HepG2 (cell line): ENCODE data around the gene CAMTA2. TPM values are rescaled to one million over a fixed set of nuclear protein-coding genes. Genes with fewer than 3 reads are reported as not detected.

Source experiments
- DNMT1 ChIP-seq: sonication (generic); formaldehyde crosslinking; IDR thresholded peaks from 2 replicates; pipeline ENCODE4 v1.5.1; 2020; ENCODE audit warnings: mild to moderate bottlenecking, missing genetic modification reagents
- DZIP1 ChIP-seq: sonication (generic); formaldehyde crosslinking; IDR thresholded peaks from 2 replicates; pipeline ENCODE4 v1.5.0; 2020; ENCODE audit warnings: mild to moderate bottlenecking, missing genetic modification reagents
- FOXA3 ChIP-seq: IDR thresholded peaks from 2 replicates; pipeline ENCODE4 v1.6.1; 2016; ENCODE audit warnings: missing genetic modification reagents, missing compliant biosample characterization
- GPN1 ChIP-seq: sonication (generic); formaldehyde crosslinking; IDR thresholded peaks from 2 replicates; pipeline ENCODE4 v1.5.1; 2020; ENCODE audit warnings: missing genetic modification reagents, borderline replicate concordance
- HNF4A ChIP-seq: sonication (generic); formaldehyde crosslinking; IDR thresholded peaks from 2 replicates; pipeline ENCODE4 v1.4.0; 2020; ENCODE audit warnings: missing genetic modification reagents
- NKX3-1 ChIP-seq: sonication (generic); formaldehyde crosslinking; IDR thresholded peaks from 2 replicates; pipeline ENCODE4 v1.5.0; 2020; ENCODE audit warnings: missing genetic modification reagents
- POGK ChIP-seq: sonication (generic); formaldehyde crosslinking; conservative IDR thresholded peaks from 2 replicates; pipeline ENCODE4 v1.8.0; 2022; ENCODE audit warnings: mild to moderate bottlenecking, moderate library complexity, missing genetic modification reagents
- RAD51 ChIP-seq: fragments of 450-650 bp; IDR thresholded peaks from 2 replicates; pipeline ENCODE4 v1.6.1; 2016; ENCODE audit warnings: borderline replicate concordance
- RARG ChIP-seq: sonication (generic); formaldehyde crosslinking; IDR thresholded peaks from 2 replicates; pipeline ENCODE4 v1.4.0; 2020; ENCODE audit warnings: low read depth, mild to moderate bottlenecking, missing genetic modification reagents
- SALL1 ChIP-seq: sonication (generic); formaldehyde crosslinking; IDR thresholded peaks from 2 replicates; pipeline ENCODE4 v1.8.0; 2022; ENCODE audit warnings: mild to moderate bottlenecking, missing genetic modification reagents
- STAT6 ChIP-seq: sonication (generic); formaldehyde crosslinking; IDR thresholded peaks from 2 replicates; pipeline ENCODE4 v1.4.0; 2020; ENCODE audit warnings: missing genetic modification reagents, mild to moderate bottlenecking, borderline replicate concordance
- TBX2 ChIP-seq: sonication (generic); formaldehyde crosslinking; IDR thresholded peaks from 2 replicates; pipeline ENCODE4 v1.5.0; 2020; ENCODE audit warnings: missing genetic modification reagents, mild to moderate bottlenecking, borderline replicate concordance
- ZBTB21 ChIP-seq: sonication (generic); formaldehyde crosslinking; IDR thresholded peaks from 2 replicates; pipeline ENCODE4 v1.4.0; 2020; ENCODE audit warnings: missing genetic modification reagents
- ZFX ChIP-seq: sonication (generic); formaldehyde crosslinking; IDR thresholded peaks from 2 replicates; pipeline ENCODE4 v1.4.0; 2020; ENCODE audit warnings: mild to moderate bottlenecking, low read depth, missing genetic modification reagents, moderate library complexity
- ZKSCAN1 ChIP-seq: fragments of 150-350 bp; IDR thresholded peaks from 2 replicates; pipeline ENCODE4 v1.6.1; 2014; ENCODE audit warnings: low read length
- ZNF329 ChIP-seq: sonication (generic); formaldehyde crosslinking; IDR thresholded peaks from 2 replicates; pipeline ENCODE4 v1.9.0; 2021; ENCODE audit warnings: low read depth, mild to moderate bottlenecking, missing genetic modification reagents
- ZNF335 ChIP-seq: sonication (generic); formaldehyde crosslinking; IDR thresholded peaks from 2 replicates; pipeline ENCODE4 v1.4.0; 2020; ENCODE audit warnings: missing genetic modification reagents
- ZNF383 ChIP-seq: sonication (generic); formaldehyde crosslinking; IDR thresholded peaks from 2 replicates; pipeline ENCODE4 v1.4.0; 2020; ENCODE audit warnings: missing genetic modification reagents, mild to moderate bottlenecking, borderline replicate concordance
- ZNF773 ChIP-seq: sonication (generic); formaldehyde crosslinking; IDR thresholded peaks from 2 replicates; pipeline ENCODE4 v1.4.0; 2020; ENCODE audit warnings: missing genetic modification reagents, borderline replicate concordance
- ZNF891 ChIP-seq: sonication (generic); formaldehyde crosslinking; IDR thresholded peaks from 2 replicates; pipeline ENCODE4 v1.5.0; 2020; ENCODE audit warnings: mild to moderate bottlenecking, missing genetic modification reagents
- polyA plus RNA-seq, 8 experiments: library from polyadenylated mRNA; depleted of rRNA in 3 of 8; stranded (reverse) in 7 of 8; unstranded in 1 of 8; fragments of >200 nt; fragmentation: Illumina TruSeq in 4 of 8; extraction: Trizol in 4 of 8; gene quantifications; 2 replicates each; pipeline versions ENCODE4 v1.2.1 to v1.2.3, GENCODE V29; 2011 to 2016; ENCODE audit warnings: low read depth in 4 of 8, missing spikeins in 1 of 8, mixed read lengths in 1 of 8; ENCODE audit not compliant: insufficient read depth in 1 of 8
- total RNA-seq, 5 experiments: library from RNA; depleted of rRNA; stranded (reverse); fragments of >200 nt; fragmentation: Illumina TruSeq; extraction: Trizol; gene quantifications; 2 replicates each; pipeline ENCODE4 v1.2.3, GENCODE V29; 2016; ENCODE audit warnings: low read depth in 1 of 5

Gene CAMTA2
- total and polyA plus RNA-seq, 2 of the 13 experiments (the other 11 are each of a cell fraction or from before 2014, with no cell fraction given): 4.1 to 7.1 TPM

GRCh38 chr17:4967539-4968485, 19.7 kb downstream of the CAMTA2 start, which contains the start of gene SPAG7 (continued):
- TF ChIP-seq ZNF891 (CRISPR knock-in tag): peak; percentile 68
- no peak for TF ChIP-seq HNF4A (CRISPR knock-in tag)
- no peak for TF ChIP-seq POGK (CRISPR knock-in tag)
- no peak for TF ChIP-seq RAD51
- TF ChIP-seq FOXA3 (CRISPR knock-in tag): peak; percentile 61; the same call in 1 of the 2 replicates
- no peak for TF ChIP-seq ZNF773
- peak; percentile 97 for TF ChIP-seq ZFX
- peak; percentile 62 for TF ChIP-seq TBX2 (CRISPR knock-in tag)
- 0 out of 2 replicates have a peak, but pooled peaks have one; percentile 58 for TF ChIP-seq ZNF329 (CRISPR knock-in tag)
- TF ChIP-seq DZIP1: peak; percentile 62; the same call in 1 of the 2 replicates
- TF ChIP-seq RARG (CRISPR knock-in tag): no peak
- no peak for TF ChIP-seq ZNF383
- TF ChIP-seq SALL1 (CRISPR knock-in tag): no peak; the same call in none of the 2 replicates
- peak; percentile 58 for TF ChIP-seq ZNF335
- no peak; the same call in 1 of the 2 replicates for TF ChIP-seq DNMT1
- TF ChIP-seq GPN1 (CRISPR knock-in tag): no peak
- 0 out of 2 replicates have a peak, but pooled peaks have one; percentile 22 for TF ChIP-seq ZKSCAN1
- TF ChIP-seq ZBTB21: no peak
- TF ChIP-seq NKX3-1 (CRISPR knock-in tag): no peak
- TF ChIP-seq STAT6 (CRISPR knock-in tag): peak; percentile 70; the same call in 1 of the 2 replicates
